Activated T-cell treated with anti-CD3 and anti-CD28 coated beads for 4 hours (primary cell): ENCODE results near the gene ATXN1.
A peak's percentile ranks its signal among the peaks of the same experiment; 100 is the strongest.

Experiments
- DNase-seq: peaks from one replicate; pipeline ENCODE4 v3.0.0-alpha.2; 2020

Gene ATXN1

GRCh38 chr6:16742116-16742515, 19.1 kb downstream of the ATXN1 start:
- no peak for DNase-seq

GRCh38 chr6:16741112-16742016, 19.9 kb downstream of the ATXN1 start:
- DNase-seq: no peak

- no peak for DNase-seq
These were observed 21.2 kb downstream of the ATXN1 start for GRCh38 chr6:16740097-16740496.

GRCh38 chr6:16739329-16739801, 21.9 kb downstream of the ATXN1 start:
- DNase-seq: no peak

- DNase-seq: no peak
These were observed 23.3 kb downstream of the ATXN1 start for GRCh38 chr6:16737925-16738324.

GRCh38 chr6:16736856-16737775, 24.1 kb downstream of the ATXN1 start:
- DNase-seq: no peak

GRCh38 chr6:16735014-16735413, 26.2 kb downstream of the ATXN1 start:
- DNase-seq: no peak

GRCh38 chr6:16733085-16733484, 28.2 kb downstream of the ATXN1 start:
- no peak for DNase-seq

GRCh38 chr6:16731478-16732051, 29.7 kb downstream of the ATXN1 start:
- DNase-seq: peak; percentile 22

GRCh38 chr6:16730738-16731477, 30.4 kb downstream of the ATXN1 start:
- no peak for DNase-seq

- DNase-seq: no peak
These were observed 31.5 kb downstream of the ATXN1 start for GRCh38 chr6:16729744-16730143.

GRCh38 chr6:16729183-16729691, 32.0 kb downstream of the ATXN1 start:
- no peak for DNase-seq

GRCh38 chr6:16728513-16729182, 32.6 kb downstream of the ATXN1 start:
- DNase-seq: no peak

GRCh38 chr6:16727996-16728395, 33.3 kb downstream of the ATXN1 start:
- no peak for DNase-seq

GRCh38 chr6:16725145-16725864, 36.0 kb downstream of the ATXN1 start:
- DNase-seq: no peak

GRCh38 chr6:16723826-16724225, 37.4 kb downstream of the ATXN1 start:
- no peak for DNase-seq

GRCh38 chr6:16723402-16723801, 37.9 kb downstream of the ATXN1 start:
- DNase-seq: no peak

- DNase-seq: no peak
These were observed 38.6 kb downstream of the ATXN1 start for GRCh38 chr6:16722630-16723029.

- no peak for DNase-seq
These were observed 39.3 kb downstream of the ATXN1 start for GRCh38 chr6:16721977-16722376.

GRCh38 chr6:16720861-16721260, 40.4 kb downstream of the ATXN1 start:
- DNase-seq: no peak

- no peak for DNase-seq
These were observed 41.8 kb downstream of the ATXN1 start for GRCh38 chr6:16719488-16719887.
